K562 (cell line): ENCODE measurements around the gene SFT2D2. TPM values are rescaled to one million over a fixed set of nuclear protein-coding genes. Genes with fewer than 3 reads are reported as not detected.

Experiments used
- ATAC-seq: fragments of 200-7000 bp; cut with Tn5 transposase; 3 replicates; pipeline ENCODE4 v1.9.1; 2020; ENCODE audit warnings: moderate library complexity
- BruUV-seq: library from RNA; stranded (reverse); fragments of 400-500 nt; replicated peaks from 2 replicates; lab custom pipeline; 2021; lab: Mats Ljungman, UMichigan
- CTCF ChIA-PET: fragments of 300-600 bp; formaldehyde crosslinking; extraction: SDS; loops from one replicate; lab custom pipeline; 2021; ENCODE audit warnings: low intra/inter-chr PET ratio; lab: Yijun Ruan, JAX
- POLR2A ChIA-PET: fragments of 300-600, 350-650 bp; sonication (Branson Sonifier 250); formaldehyde crosslinking; extraction: SDS; loops from one replicate; lab custom pipeline; 2021; ENCODE audit warnings: antibody characterized with exemption, inconsistent platforms; lab: Yijun Ruan, JAX
- DNase-seq, 4 experiments: peaks; one replicate each; pipeline versions ENCODE4 v3.0.0 to v3.0.0-alpha.2; 2011 to 2018; ENCODE audit warnings: low spot score in 3 of 4, mixed read lengths in 3 of 4; ENCODE audit errors: extremely low read depth in 1 of 4
- FAIRE-seq: peaks from 2 replicates; lab custom pipeline; 2011; peaks lifted over from hg19 to GRCh38; lab: Jason Lieb, UNC
- H2AFZ ChIP-seq: 2 replicates; pipeline ENCODE4 v1.6.0; 2011; ENCODE audit warnings: low read depth, low read length, control low read depth, inconsistent platforms
- H3K27ac ChIP-seq: fragments of 200-600 bp; 3 replicates; pipeline ENCODE4 v1.8.0; 2011; ENCODE audit warnings: low read depth, mild to moderate bottlenecking, control low read depth, inconsistent platforms, low read length, moderate library complexity, mixed read lengths; ENCODE audit errors: extremely low read depth
- H3K27me3 ChIP-seq, 2 experiments: fragments of 300-600 bp in 1 of 2; 2 replicates in 1 of 2; 3 replicates in 1 of 2; pipeline versions ENCODE4 v1.6.0 to v1.8.0; 2011; ENCODE audit warnings: inconsistent platforms in 2 of 2, low read length in 2 of 2, mild to moderate bottlenecking in 1 of 2, mixed read lengths in 1 of 2, moderate library complexity in 1 of 2; ENCODE audit not compliant: control insufficient read depth in 2 of 2, insufficient read depth in 2 of 2
- H3K36me3 ChIP-seq: fragments of 300-600 bp; 3 replicates; pipeline ENCODE4 v1.8.0; 2011; ENCODE audit warnings: mild to moderate bottlenecking, low read length, inconsistent platforms; ENCODE audit not compliant: control insufficient read depth, insufficient read depth
- H3K4me1 ChIP-seq, 2 experiments: fragments of 200-600 bp in 1 of 2; replicated peaks in 1 of 2; 2 replicates in 1 of 2; 3 replicates in 1 of 2; pipeline versions ENCODE4 v1.5.1 to v1.8.0; 2011; ENCODE audit warnings: inconsistent platforms in 2 of 2, low read length in 2 of 2, mild to moderate bottlenecking in 1 of 2, mixed read lengths in 1 of 2, moderate library complexity in 1 of 2; ENCODE audit not compliant: control insufficient read depth in 2 of 2, insufficient read depth in 2 of 2
- H3K4me2 ChIP-seq: 2 replicates; pipeline ENCODE4 v1.6.1; 2011; ENCODE audit warnings: low read length, control low read depth, inconsistent platforms, mixed read lengths; ENCODE audit not compliant: insufficient read depth
- H3K4me3 ChIP-seq: fragments of 200-600 bp; sonication (generic), shearing (Covaris generic); 2 replicates; pipeline ENCODE4 v1.5.1; 2016; ENCODE audit warnings: control low read depth, inconsistent platforms
- H3K79me2 ChIP-seq: fragments of 200-600 bp; 3 replicates; pipeline ENCODE4 v1.8.0; 2011; ENCODE audit warnings: low read length, inconsistent platforms; ENCODE audit not compliant: control insufficient read depth, insufficient read depth
- H3K9ac ChIP-seq, 2 experiments: 2 replicates each; pipeline versions ENCODE4 v1.6.0 to v1.6.1; 2011; ENCODE audit warnings: low read depth in 2 of 2, low read length in 2 of 2, control low read depth in 1 of 2, inconsistent platforms in 1 of 2, mild to moderate bottlenecking in 1 of 2, mixed read lengths in 1 of 2; ENCODE audit not compliant: insufficient read depth in 1 of 2
- H3K9me1 ChIP-seq: one replicate; pipeline ENCODE4 v1.6.0; 2011; ENCODE audit warnings: inconsistent platforms, mild to moderate bottlenecking, low read length, moderate library complexity; ENCODE audit not compliant: control insufficient read depth, insufficient read depth
- H3K9me3 ChIP-seq: replicated peaks from 2 replicates; pipeline ENCODE4 v1.5.1; 2011; ENCODE audit warnings: low read depth, low read length, inconsistent platforms; ENCODE audit not compliant: control insufficient read depth, insufficient read depth
- H4K20me1 ChIP-seq: replicated peaks from 2 replicates; pipeline ENCODE4 v1.6.1; 2011; ENCODE audit warnings: low read length, inconsistent platforms, mixed read lengths; ENCODE audit not compliant: control insufficient read depth, insufficient read depth
- CSDE1 ChIP-seq, 2 experiments: fragments of 450-650 bp; IDR thresholded peaks; 2 replicates each; pipeline ENCODE4 v1.6.1; 2016; ENCODE audit warnings: mild to moderate bottlenecking in 1 of 2
- CXXC5 ChIP-seq: fragments of 250-450 bp; sonication (Bioruptor Pico); IDR thresholded peaks from 2 replicates; pipeline ENCODE4 v1.8.0; 2022; ENCODE audit warnings: inconsistent platforms, mild to moderate bottlenecking, moderate library complexity
- IRF1 ChIP-seq: sonication (generic); formaldehyde crosslinking; IDR thresholded peaks from 2 replicates; pipeline ENCODE4 v1.8.0; 2022; ENCODE audit warnings: missing genetic modification reagents, mild to moderate bottlenecking, borderline replicate concordance
- LARP7 ChIP-seq: fragments of 450-650 bp; IDR thresholded peaks from 2 replicates; pipeline ENCODE4 v1.6.1; 2016
- MEF2A ChIP-seq: IDR thresholded peaks from 2 replicates; pipeline ENCODE4 v1.6.1; 2011; ENCODE audit warnings: low read depth, mild to moderate bottlenecking, low read length, moderate library complexity; ENCODE audit not compliant: control insufficient read depth
- NFRKB ChIP-seq: fragments of 450-650 bp; IDR thresholded peaks from 2 replicates; pipeline ENCODE4 v1.6.1; 2016; ENCODE audit warnings: low read depth
- SIN3B ChIP-seq: fragments of 450-650 bp; IDR thresholded peaks from 2 replicates; pipeline ENCODE4 v1.6.1; 2017; ENCODE audit warnings: low read depth, mild to moderate bottlenecking, moderate library complexity
- STAT5A ChIP-seq: IDR thresholded peaks from 2 replicates; pipeline ENCODE4 v1.6.1; 2012; ENCODE audit warnings: low read length, inconsistent platforms, borderline replicate concordance
- TGIF2 ChIP-seq: sonication (generic); formaldehyde crosslinking; IDR thresholded peaks from 2 replicates; pipeline ENCODE4 v1.8.1; 2022; ENCODE audit warnings: mild to moderate bottlenecking, missing genetic modification reagents, moderate library complexity
- ZKSCAN1 ChIP-seq: fragments of 150-350 bp; IDR thresholded peaks from 2 replicates; pipeline ENCODE4 v1.6.1; 2016; ENCODE audit warnings: low read depth, low read length
- ZNF165 ChIP-seq: fragments of 250-450 bp; sonication (Bioruptor Pico); IDR thresholded peaks from 2 replicates; pipeline ENCODE4 v1.4.0; 2020; ENCODE audit warnings: borderline replicate concordance
- ZNF224 ChIP-seq: sonication (generic); formaldehyde crosslinking; IDR thresholded peaks from 2 replicates; pipeline ENCODE4 v1.8.0; 2022; ENCODE audit warnings: mild to moderate bottlenecking, missing genetic modification reagents
- ZNF778 ChIP-seq: fragments of 450-650 bp; formaldehyde crosslinking; IDR thresholded peaks from 2 replicates; pipeline ENCODE4 v1.4.0; 2020; ENCODE audit warnings: mild to moderate bottlenecking, moderate library complexity
- WGBS: fragments of 100-300 bp; shearing (Covaris generic); methylation state at CpG from one replicate; pipeline ENCODE4 v1.1.6; 2016; ENCODE audit warnings: low coverage, mixed read lengths; ENCODE audit not compliant: insufficient coverage; ENCODE audit errors: missing lambda C conversion rate; 5-methylcytosine and 5-hydroxymethylcytosine counted together
- in situ Hi-C: fragments of 300-500 bp; cut with MboI; formaldehyde crosslinking; loops from 4 replicates; pipeline ENCODE4 v1.15.0; 2018; ENCODE audit warnings: inconsistent platforms, mixed read lengths
- intact Hi-C: fragments of 100-400 bp; cut with micrococcal nuclease; formaldehyde crosslinking; loops from 2 replicates; pipeline ENCODE4 v1.14.2; 2022
- polyA plus RNA-seq, 8 experiments: library from polyadenylated mRNA; depleted of rRNA in 4 of 8; stranded (reverse) in 5 of 8; unstranded in 3 of 8; fragments of >200 nt; fragmentation: Nextera tagmentation in 2 of 8; fragmentation: Illumina TruSeq in 1 of 8; extraction: Ambion mirVana in 2 of 8; extraction: Trizol in 1 of 8; gene quantifications; 2 replicates each; pipeline versions ENCODE4 v1.2.1 to v1.2.3, GENCODE V29; 2011 to 2014; ENCODE audit warnings: inconsistent platforms in 1 of 8, missing spikeins in 1 of 8
- total RNA-seq, 7 experiments: library from RNA; depleted of rRNA in 6 of 7; stranded (reverse); fragments of >200 nt in 6 of 7; fragmentation: Illumina TruSeq in 2 of 7; extraction: Trizol in 2 of 7; gene quantifications; 2 replicates each; pipeline versions ENCODE4 v1.2.1 to v1.2.3, GENCODE V29; 2011 to 2021; ENCODE audit warnings: low replicate concordance in 1 of 7
- TF ChIP-seq, protein P1 (sequence below): fragments of 250-450 bp; sonication (Bioruptor Pico); IDR thresholded peaks from 2 replicates; pipeline ENCODE4 v1.9.0; 2021; ENCODE audit warnings: mild to moderate bottlenecking
- TF ChIP-seq, protein P2 (sequence below): fragments of 250-450 bp; sonication (Bioruptor Pico); IDR thresholded peaks from 2 replicates; pipeline ENCODE4 v1.4.0; 2020

Gene SFT2D2
- total and polyA plus RNA-seq, 9 of the 15 experiments (the other 6 are each of a cell fraction or from before 2014, with no cell fraction given): 3.4 to 50.1 (median 21.6) TPM

- TF ChIP-seq TGIF2 (CRISPR knock-in tag): no peak
- TF ChIP-seq, protein P1, sequence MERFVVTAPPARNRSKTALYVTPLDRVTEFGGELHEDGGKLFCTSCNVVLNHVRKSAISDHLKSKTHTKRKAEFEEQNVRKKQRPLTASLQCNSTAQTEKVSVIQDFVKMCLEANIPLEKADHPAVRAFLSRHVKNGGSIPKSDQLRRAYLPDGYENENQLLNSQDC (CRISPR knock-in tag): no peak
- TF ChIP-seq SIN3B: no peak
- TF ChIP-seq CXXC5: no peak
- no peak for TF ChIP-seq NFRKB
- TF ChIP-seq ZNF778: no peak
- no peak for TF ChIP-seq ZKSCAN1
- no peak for TF ChIP-seq STAT5A
- TF ChIP-seq, protein P2, sequence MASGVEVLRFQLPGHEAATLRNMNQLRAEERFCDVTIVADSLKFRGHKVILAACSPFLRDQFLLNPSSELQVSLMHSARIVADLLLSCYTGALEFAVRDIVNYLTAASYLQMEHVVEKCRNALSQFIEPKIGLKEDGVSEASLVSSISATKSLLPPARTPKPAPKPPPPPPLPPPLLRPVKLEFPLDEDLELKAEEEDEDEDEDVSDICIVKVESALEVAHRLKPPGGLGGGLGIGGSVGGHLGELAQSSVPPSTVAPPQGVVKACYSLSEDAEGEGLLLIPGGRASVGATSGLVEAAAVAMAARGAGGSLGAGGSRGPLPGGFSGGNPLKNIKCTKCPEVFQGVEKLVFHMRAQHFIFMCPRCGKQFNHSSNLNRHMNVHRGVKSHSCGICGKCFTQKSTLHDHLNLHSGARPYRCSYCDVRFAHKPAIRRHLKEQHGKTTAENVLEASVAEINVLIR: no peak
- no peak for TF ChIP-seq CSDE1 (IDR thresholded peaks at IDR 0.05)
- TF ChIP-seq ZNF165 (CRISPR knock-in tag): no peak
- TF ChIP-seq LARP7: no peak
Measured at GRCh38 chr1:168291222-168291837, 65.5 kb downstream of the SFT2D2 start (continued).

GRCh38 chr1:168293356-168293755 is 67.6 kb downstream of the SFT2D2 start:
- ChIA-PET CTCF (no interaction called here), POLR2A (interaction anchor here (0.6 to 1.6 kb wide), 3 partner anchors 9 to 106 kb away, joined by 3 to 4 read pairs (median 3); no protein-coding TSS in a partner anchor)
- H3K27me3 ChIP-seq: no peaks in the 10 kb centered on the region
- peaks cover 5 to 7% of the 10 kb centered on the region in 2 experiments for H3K4me1 ChIP-seq
- H4K20me1 ChIP-seq: no peaks in the 10 kb centered on the region
- H3K9ac ChIP-seq: no peak overlapping the region
- ATAC-seq (no peak), FAIRE-seq (no peak), DNase-seq (no peak)
- no peaks in the 10 kb centered on the region for H3K9me3 ChIP-seq
- in situ Hi-C loops (no loop called here), intact Hi-C loops (no loop called here)
- 67% methylated on average over 1 of the region's 1 CpG for WGBS
- H3K4me2 ChIP-seq: no peak overlapping the region
- no peak overlapping the region for H2AFZ ChIP-seq
- no peak overlapping the region for H3K27ac ChIP-seq
- no peaks in the 10 kb centered on the region for H3K36me3 ChIP-seq
- BruUV-seq: no TSS peak
- H3K4me3 ChIP-seq: no peak overlapping the region
- H3K79me2 ChIP-seq: no peaks in the 10 kb centered on the region
- no peaks in the 10 kb centered on the region for H3K9me1 ChIP-seq
- TF ChIP-seq ZNF224 (CRISPR knock-in tag) (no peak), IRF1 (no peak), MEF2A (no peak)
